A549 (cell line): Measurements from ENCODE around the gene FOXJ2. TPM values are rescaled to one million over a fixed set of nuclear protein-coding genes. Genes with fewer than 3 reads are reported as not detected.

Experiments
- ATAC-seq, 2 experiments: fragments of 200-7000 bp in 1 of 2; fragments of >200 bp in 1 of 2; cut with Nextera tagmentation in 1 of 2; cut with Tn5 transposase in 1 of 2; 3 replicates each; pipeline versions ENCODE4 v1.8.0 to v1.9.1; 2018 to 2020; ENCODE audit warnings: mild to moderate bottlenecking in 1 of 2, moderate library complexity in 1 of 2
- CTCF ChIA-PET: fragments of 300-600 bp; sonication (Branson Sonifier 250); formaldehyde crosslinking; extraction: SDS; loops from one replicate; lab custom pipeline; 2021; ENCODE audit warnings: antibody characterized with exemption, inconsistent platforms; lab: Yijun Ruan, JAX
- POLR2A ChIA-PET: fragments of 350-600 bp; formaldehyde crosslinking; extraction: SDS; loops from one replicate; lab custom pipeline; 2021; ENCODE audit warnings: antibody characterized with exemption, inconsistent platforms; lab: Yijun Ruan, JAX
- DNase-seq, 2 experiments: peaks; one replicate each; pipeline versions ENCODE4 v3.0.0 to v3.0.0-alpha.2; 2011 to 2016; ENCODE audit warnings: low read depth in 1 of 2, low spot score in 1 of 2
- FAIRE-seq: peaks from 2 replicates; lab custom pipeline; 2011; peaks lifted over from hg19 to GRCh38; lab: Jason Lieb, UNC
- H3K27ac ChIP-seq, 2 experiments: fragments of >200 bp; sonication (Bioruptor Twin); formaldehyde crosslinking; 3 replicates each; pipeline ENCODE4 v1.5.1; 2016 to 2017
- H3K4me1 ChIP-seq: fragments of >200 bp; sonication (Bioruptor Twin); formaldehyde crosslinking; 3 replicates; pipeline ENCODE4 v1.6.1; 2016
- H3K4me2 ChIP-seq: fragments of >200 bp; sonication (Bioruptor Twin); formaldehyde crosslinking; 3 replicates; pipeline ENCODE4 v1.6.1; 2016
- H3K4me3 ChIP-seq: fragments of >200 bp; sonication (Bioruptor Twin); formaldehyde crosslinking; 3 replicates; pipeline ENCODE4 v1.5.1; 2016
- H3K9me3 ChIP-seq: fragments of >200 bp; sonication (Bioruptor Twin); formaldehyde crosslinking; 3 replicates; pipeline ENCODE4 v1.6.1; 2016
- CBX8 ChIP-seq: fragments of 200-600 bp; sonication (generic); IDR thresholded peaks from 2 replicates; pipeline ENCODE4 v1.6.1; 2016
- CEBPB ChIP-seq, 2 experiments: fragments of >200 bp in 1 of 2; sonication (Bioruptor Twin) in 1 of 2; formaldehyde crosslinking in 1 of 2; IDR thresholded peaks; 2 replicates each; pipeline ENCODE4 v1.6.1; 2012 to 2016
- CHD4 ChIP-seq: fragments of 200-600 bp; sonication (generic); IDR thresholded peaks from 2 replicates; pipeline ENCODE4 v1.6.1; 2016; ENCODE audit warnings: antibody characterized with exemption, mild to moderate bottlenecking, borderline replicate concordance
- CTCF ChIP-seq: fragments of >200 bp; sonication (Bioruptor Twin); formaldehyde crosslinking; IDR thresholded peaks from 3 replicates; pipeline ENCODE4 v1.5.1; 2016
- E2F6 ChIP-seq: IDR thresholded peaks from 2 replicates; pipeline ENCODE4 v1.6.1; 2012; ENCODE audit warnings: low read depth, borderline replicate concordance
- EHF ChIP-seq: fragments of 250-450 bp; sonication (Bioruptor Pico); IDR thresholded peaks from 2 replicates; pipeline ENCODE4 v1.5.0; 2020; ENCODE audit warnings: mild to moderate bottlenecking
- EHMT2 ChIP-seq: fragments of 200-600 bp; sonication (generic); IDR thresholded peaks from 2 replicates; pipeline ENCODE4 v1.6.1; 2016; ENCODE audit warnings: antibody characterized with exemption, low read depth, mild to moderate bottlenecking, moderate library complexity
- EP300 ChIP-seq, 2 experiments: fragments of >200 bp; sonication (Bioruptor Twin); formaldehyde crosslinking; IDR thresholded peaks; 2 replicates in 1 of 2; 3 replicates in 1 of 2; pipeline ENCODE4 v1.6.1; 2016 to 2017
- FOSL2 ChIP-seq, 2 experiments: fragments of 450-650 bp in 1 of 2; fragments of >200 bp in 1 of 2; sonication (Bioruptor Twin) in 1 of 2; formaldehyde crosslinking; IDR thresholded peaks; 2 replicates each; pipeline versions ENCODE4 v1.5.0 to v1.6.1; 2016 to 2020; ENCODE audit warnings: mild to moderate bottlenecking in 1 of 2, moderate library complexity in 1 of 2
- FOXS1 ChIP-seq: fragments of 250-450 bp; sonication (Bioruptor Pico); IDR thresholded peaks from 2 replicates; pipeline ENCODE4 v1.5.0; 2020; ENCODE audit warnings: mild to moderate bottlenecking, moderate library complexity
- HDAC2 ChIP-seq: fragments of 200-600 bp; sonication (generic); IDR thresholded peaks from 2 replicates; pipeline ENCODE4 v1.6.1; 2016
- HOXB13 ChIP-seq: fragments of 250-450 bp; sonication (Bioruptor Pico); IDR thresholded peaks from 2 replicates; pipeline ENCODE4 v1.5.0; 2020; ENCODE audit warnings: low read depth, mild to moderate bottlenecking, moderate library complexity
- KDM1A ChIP-seq: fragments of 200-600 bp; sonication (generic); IDR thresholded peaks from 2 replicates; pipeline ENCODE4 v1.6.1; 2016; ENCODE audit warnings: low read depth, mild to moderate bottlenecking
- KDM5A ChIP-seq: fragments of 200-600 bp; sonication (generic); IDR thresholded peaks from 2 replicates; pipeline ENCODE4 v1.6.1; 2016; ENCODE audit warnings: antibody characterized with exemption, mild to moderate bottlenecking
- MAFK ChIP-seq: fragments of 450-650 bp; IDR thresholded peaks from 2 replicates; pipeline ENCODE4 v1.6.1; 2014; ENCODE audit not compliant: partially characterized antibody
- MAZ ChIP-seq: fragments of 150-350 bp; IDR thresholded peaks from 2 replicates; pipeline ENCODE4 v1.6.1; 2014; ENCODE audit warnings: antibody characterized with exemption, low read depth, low read length, borderline replicate concordance
- NPAS2 ChIP-seq: fragments of 250-450 bp; sonication (Bioruptor Pico); IDR thresholded peaks from 2 replicates; pipeline ENCODE4 v1.8.0; 2022; ENCODE audit warnings: mild to moderate bottlenecking, moderate library complexity, borderline replicate concordance
- POLR2A ChIP-seq: IDR thresholded peaks from 2 replicates; pipeline ENCODE4 v1.6.1; 2012; ENCODE audit warnings: mild to moderate bottlenecking, low read length
- RAD21 ChIP-seq, 2 experiments: fragments of >200 bp in 1 of 2; sonication (Bioruptor Twin) in 1 of 2; formaldehyde crosslinking in 1 of 2; IDR thresholded peaks in 1 of 2; conservative IDR thresholded peaks in 1 of 2; 2 replicates in 1 of 2; 3 replicates in 1 of 2; pipeline ENCODE4 v1.6.1; 2012 to 2018; ENCODE audit warnings: inconsistent platforms in 1 of 2
- RARB ChIP-seq: fragments of 250-450 bp; sonication (Bioruptor Pico); IDR thresholded peaks from 2 replicates; pipeline ENCODE4 v1.8.0; 2021; ENCODE audit warnings: mild to moderate bottlenecking, moderate library complexity
- RNF2 ChIP-seq: fragments of 200-600 bp; sonication (generic); IDR thresholded peaks from 2 replicates; pipeline ENCODE4 v1.6.1; 2016; ENCODE audit warnings: low read depth, mild to moderate bottlenecking, antibody characterized with exemption, moderate library complexity, borderline replicate concordance
- TFCP2L1 ChIP-seq: fragments of 250-450 bp; sonication (Bioruptor Pico); IDR thresholded peaks from 2 replicates; pipeline ENCODE4 v1.5.0; 2021; ENCODE audit warnings: mild to moderate bottlenecking
- ZNF302 ChIP-seq: fragments of 250-450 bp; sonication (Bioruptor Pico); IDR thresholded peaks from 2 replicates; pipeline ENCODE4 v1.9.0; 2021; ENCODE audit warnings: inconsistent platforms, mild to moderate bottlenecking, moderate library complexity
- WGBS: methylation state at CpG from one replicate; pipeline ENCODE4 v1.1.6; 2017; ENCODE audit errors: missing lambda C conversion rate; 5-methylcytosine and 5-hydroxymethylcytosine counted together
- polyA plus RNA-seq, 4 experiments: library from polyadenylated mRNA; depleted of rRNA in 3 of 4; stranded (reverse); fragments of >200 nt; fragmentation: RNase III in 1 of 4; extraction: RNeasy Plus Mini Kit Qiagen cat#74134 plus additional on column Dnase treatment in 1 of 4; gene quantifications; 2 replicates in 3 of 4; 3 replicates in 1 of 4; pipeline ENCODE4 v1.2.3, GENCODE V29; 2011 to 2017
- TF ChIP-seq, protein P1 (sequence below): IDR thresholded peaks from 2 replicates; pipeline ENCODE4 v1.6.1; 2012

FOXJ2 gene
- polyA plus RNA-seq, 2 of the 4 experiments (the other 2 are of a cell fraction): 7.0 to 7.4 TPM

GRCh38 chr12:8027856-8028255 is 4.7 kb upstream of the FOXJ2 start:
- 53% methylated on average over 5 of the region's 5 CpGs for WGBS
- CTCF ChIA-PET: interaction anchor here (1.3 to 1.7 kb wide), 3 partner anchors 18 to 168 kb away, joined by 3 to 10 read pairs (median 4); no protein-coding TSS in a partner anchor
- peaks cover 12% of the 10 kb centered on the region; the same call in 2 of the 3 replicates for H3K4me1 ChIP-seq
- no peaks in the 10 kb centered on the region for H3K9me3 ChIP-seq
- TF ChIP-seq RNF2 (no peak), KDM1A (no peak), HDAC2 (no peak), TFCP2L1 (CRISPR knock-in tag) (no peak), CTCF (no peak), EHF (CRISPR knock-in tag) (no peak), CHD4 (no peak), HOXB13 (CRISPR knock-in tag) (no peak), FOSL2 (IDR thresholded peaks at IDR 0.05) (no peak), FOSL2 (CRISPR knock-in tag; IDR thresholded peaks at IDR 0.05) (no peak), RARB (CRISPR knock-in tag) (no peak), FOXS1 (CRISPR knock-in tag) (no peak), POLR2A (no peak), EHMT2 (no peak), RAD21 (conservative IDR thresholded peaks at IDR 0.05 in 1 of 2, IDR thresholded peaks at IDR 0.05 in 1 of 2) (no peak), E2F6 (no peak), NPAS2 (CRISPR knock-in tag) (no peak), CEBPB (IDR thresholded peaks at IDR 0.05) (no peak)
- TF ChIP-seq, protein P1, sequence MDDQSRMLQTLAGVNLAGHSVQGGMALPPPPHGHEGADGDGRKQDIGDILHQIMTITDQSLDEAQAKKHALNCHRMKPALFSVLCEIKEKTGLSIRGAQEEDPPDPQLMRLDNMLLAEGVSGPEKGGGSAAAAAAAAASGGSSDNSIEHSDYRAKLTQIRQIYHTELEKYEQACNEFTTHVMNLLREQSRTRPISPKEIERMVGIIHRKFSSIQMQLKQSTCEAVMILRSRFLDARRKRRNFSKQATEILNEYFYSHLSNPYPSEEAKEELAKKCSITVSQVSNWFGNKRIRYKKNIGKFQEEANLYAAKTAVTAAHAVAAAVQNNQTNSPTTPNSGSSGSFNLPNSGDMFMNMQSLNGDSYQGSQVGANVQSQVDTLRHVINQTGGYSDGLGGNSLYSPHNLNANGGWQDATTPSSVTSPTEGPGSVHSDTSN: no peak
- H3K4me2 ChIP-seq: peak overlapping the region; percentile 70
- POLR2A ChIA-PET: interaction anchor here (0.8 to 1.3 kb wide), 7 partner anchors 10 to 1084 kb away, joined by 3 to 6 read pairs (median 4); partner anchors contain the start of gene RNU7-1
- FAIRE-seq (no peak), ATAC-seq (no peak), DNase-seq (no peak)
- peak overlapping the region; percentile 73 for H3K4me3 ChIP-seq
- H3K27ac ChIP-seq: peak overlapping the region; percentile 93 to 98

DNA sequence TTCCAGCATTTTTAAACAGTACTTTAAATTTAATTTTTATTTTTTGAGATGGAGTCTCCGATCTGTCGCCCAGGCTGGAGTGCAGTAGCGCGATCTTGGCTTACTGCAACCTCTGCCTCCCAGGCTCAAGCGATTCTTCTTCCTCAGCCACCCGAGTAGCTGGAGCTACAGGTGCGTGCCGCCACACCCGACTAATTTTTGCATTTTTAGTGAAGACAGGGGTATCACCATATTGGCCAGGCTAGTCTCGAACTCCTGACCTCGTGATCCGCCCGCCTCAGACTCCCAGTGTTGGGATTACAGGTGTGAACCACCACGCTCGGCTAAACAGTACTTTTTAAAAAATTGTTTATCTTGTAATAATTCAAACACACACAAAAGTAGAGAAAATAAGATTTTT is 4.2 kb upstream of the FOXJ2 start:
- POLR2A ChIA-PET: no interaction called here

More for the DNA sequence above, 4.2 kb upstream of the FOXJ2 start:
- DNase-seq: no peak
- Histone ChIP-seq H3K9me3 (no peaks in the 10 kb centered on the region), H3K4me3 (no peak overlapping the region), H3K27ac (no peak overlapping the region), H3K4me2 (peak overlapping the region; percentile 70; the same call in 2 of the 3 replicates), H3K4me1 (peaks cover 12% of the 10 kb centered on the region; the same call in 2 of the 3 replicates)
- CTCF ChIA-PET: interaction anchor here (0.6 to 1.7 kb wide), 4 partner anchors 17 to 169 kb away, joined by 3 to 10 read pairs (median 4); no protein-coding TSS in a partner anchor
- 95% methylated on average over 15 of the region's 15 CpGs for WGBS
- TF ChIP-seq MAFK (no peak), CTCF (no peak), EHMT2 (no peak), ZNF302 (CRISPR knock-in tag) (no peak), MAZ (no peak), CBX8 (no peak), KDM5A (no peak), POLR2A (no peak), KDM1A (no peak), EP300 (IDR thresholded peaks at IDR 0.05) (no peak)
- ATAC-seq: no peak
- no peak for FAIRE-seq
